Measurements from ENCODE around the gene DPYD. TPM values are rescaled to one million over a fixed set of nuclear protein-coding genes. Genes with fewer than 3 reads are reported as not detected.

The DPYD gene
- total and polyA plus RNA-seq, 8 donors = 2.7 to 24.5 (median 9.4) TPM

- WGBS, 2 donors = 94 to 97% methylated on average over 1 of the region's 1 CpG
- no peak for FAIRE-seq
- TF ChIP-seq, protein P1, sequence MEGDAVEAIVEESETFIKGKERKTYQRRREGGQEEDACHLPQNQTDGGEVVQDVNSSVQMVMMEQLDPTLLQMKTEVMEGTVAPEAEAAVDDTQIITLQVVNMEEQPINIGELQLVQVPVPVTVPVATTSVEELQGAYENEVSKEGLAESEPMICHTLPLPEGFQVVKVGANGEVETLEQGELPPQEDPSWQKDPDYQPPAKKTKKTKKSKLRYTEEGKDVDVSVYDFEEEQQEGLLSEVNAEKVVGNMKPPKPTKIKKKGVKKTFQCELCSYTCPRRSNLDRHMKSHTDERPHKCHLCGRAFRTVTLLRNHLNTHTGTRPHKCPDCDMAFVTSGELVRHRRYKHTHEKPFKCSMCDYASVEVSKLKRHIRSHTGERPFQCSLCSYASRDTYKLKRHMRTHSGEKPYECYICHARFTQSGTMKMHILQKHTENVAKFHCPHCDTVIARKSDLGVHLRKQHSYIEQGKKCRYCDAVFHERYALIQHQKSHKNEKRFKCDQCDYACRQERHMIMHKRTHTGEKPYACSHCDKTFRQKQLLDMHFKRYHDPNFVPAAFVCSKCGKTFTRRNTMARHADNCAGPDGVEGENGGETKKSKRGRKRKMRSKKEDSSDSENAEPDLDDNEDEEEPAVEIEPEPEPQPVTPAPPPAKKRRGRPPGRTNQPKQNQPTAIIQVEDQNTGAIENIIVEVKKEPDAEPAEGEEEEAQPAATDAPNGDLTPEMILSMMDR (IDR thresholded peaks at IDR 0.05) = no peak
Observed at GRCh38 chr1:97163591-97164275, 757.1 kb downstream of the DPYD start.

DNA sequence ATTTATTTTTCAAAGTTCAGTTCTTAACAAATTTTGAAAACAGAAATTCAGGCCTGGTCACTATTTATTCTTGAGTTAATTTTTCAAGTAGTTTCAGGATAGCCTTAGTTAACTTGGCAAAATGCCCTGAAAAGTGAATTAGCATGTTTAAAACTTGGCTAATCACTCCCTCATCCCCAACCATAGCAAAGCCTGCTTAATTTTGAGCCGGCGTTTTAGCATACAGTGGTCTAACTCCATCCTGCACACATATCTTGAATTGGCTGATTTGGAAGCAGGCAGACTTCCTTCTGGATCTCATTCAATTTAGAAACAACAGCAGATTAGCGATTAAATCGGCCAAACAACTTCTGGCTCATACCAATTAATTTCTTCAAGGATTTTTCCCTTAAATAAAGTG, 760.0 kb downstream of the DPYD start:
- H3K36me3 ChIP-seq = no peaks in the 10 kb centered on the region
- no peak for DNase-seq
- H3K4me3 ChIP-seq = no peak overlapping the region
- H3K4me1 ChIP-seq = peaks cover 0 to 6% (median 0%) of the 10 kb centered on the region in 3 donors
- no peaks in the 10 kb centered on the region for H3K9me3 ChIP-seq
- intact Hi-C loops (cut with DNase I) = no loop called here
- ATAC-seq = no peak
- no peak overlapping the region for H3K27ac ChIP-seq
- 19 to 35% methylated on average over 4 of the region's 4 CpGs for WGBS, 2 donors
- FAIRE-seq = no peak
- no peaks in the 10 kb centered on the region for H3K27me3 ChIP-seq
- TF ChIP-seq, protein P1 (IDR thresholded peaks at IDR 0.05) = no peak

More at GRCh38 chr1:97163591-97164275, 757.1 kb downstream of the DPYD start:
- no peak overlapping the region for H3K4me3 ChIP-seq
- no peaks in the 10 kb centered on the region for H3K36me3 ChIP-seq
- intact Hi-C loops (cut with DNase I) = no loop called here
- H3K27ac ChIP-seq = no peak overlapping the region
- DNase-seq (no peak), ATAC-seq (no peak)
- H3K9me3 ChIP-seq = no peaks in the 10 kb centered on the region
- peaks cover 0 to 6% (median 0%) of the 10 kb centered on the region in 3 donors for H3K4me1 ChIP-seq
- no peaks in the 10 kb centered on the region for H3K27me3 ChIP-seq

- TF ChIP-seq, protein P1 (IDR thresholded peaks at IDR 0.05) = no peak
- H3K4me1 ChIP-seq = peaks cover 0 to 6% (median 0%) of the 10 kb centered on the region in 3 donors
- ATAC-seq = no peak
Observed at GRCh38 chr1:97159342-97159741, 761.5 kb downstream of the DPYD start.

GRCh38 chr1:97158691-97159096, 762.1 kb downstream of the DPYD start:
- Histone ChIP-seq H3K9me3 (no peaks in the 10 kb centered on the region), H3K36me3 (no peaks in the 10 kb centered on the region), H3K4me1 (peaks cover 0 to 6% (median 0%) of the 10 kb centered on the region in 3 donors), H3K27ac (no peak overlapping the region), H3K27me3 (no peaks in the 10 kb centered on the region), H3K4me3 (no peak overlapping the region)
- intact Hi-C loops (cut with DNase I) = no loop called here
- ATAC-seq (no peak), FAIRE-seq (no peak), DNase-seq (no peak)
- TF ChIP-seq, protein P1 (IDR thresholded peaks at IDR 0.05) = no peak
- WGBS, 2 donors = 21 to 38% methylated on average over 1 of the region's 1 CpG

More at GRCh38 chr1:97159342-97159741, 761.5 kb downstream of the DPYD start:
- FAIRE-seq (no peak), DNase-seq (no peak)
- Histone ChIP-seq H3K27ac (no peak overlapping the region), H3K36me3 (no peaks in the 10 kb centered on the region), H3K9me3 (no peaks in the 10 kb centered on the region), H3K27me3 (no peaks in the 10 kb centered on the region), H3K4me3 (no peak overlapping the region)
- intact Hi-C loops (cut with DNase I) = no loop called here

GRCh38 chr1:97157991-97158390, 762.8 kb downstream of the DPYD start:
- ATAC-seq (no peak), FAIRE-seq (no peak), DNase-seq (no peak)
- TF ChIP-seq, protein P1 (IDR thresholded peaks at IDR 0.05) = no peak
- intact Hi-C loops (cut with DNase I) = no loop called here
- no peaks in the 10 kb centered on the region for H3K27me3 ChIP-seq
- peaks cover 0 to 6% (median 0%) of the 10 kb centered on the region in 3 donors for H3K4me1 ChIP-seq
- H3K9me3 ChIP-seq = no peaks in the 10 kb centered on the region
- no peak overlapping the region for H3K4me3 ChIP-seq
- no peaks in the 10 kb centered on the region for H3K36me3 ChIP-seq
- 96 to 98% methylated on average over 1 of the region's 1 CpG for WGBS, 2 donors
- no peak overlapping the region for H3K27ac ChIP-seq

Data from pancreas (tissue), 10 donors.